AG04450 (cell line): ENCODE measurements around the gene MAPK13. TPM values are rescaled to one million over a fixed set of nuclear protein-coding genes. Genes with fewer than 3 reads are reported as not detected.

Experiments used
- CTCF ChIA-PET: fragments of 300-600, 350-600 bp; formaldehyde crosslinking; extraction: SDS; loops from one replicate; lab custom pipeline; 2022; ENCODE audit warnings: antibody characterized with exemption, inconsistent platforms; lab: Charles Lee
- POLR2A ChIA-PET: fragments of 350-600 bp; formaldehyde crosslinking; extraction: SDS; loops from one replicate; lab custom pipeline; 2021; ENCODE audit warnings: antibody characterized with exemption, inconsistent platforms; lab: Yijun Ruan, JAX
- DNase-seq: peaks from one replicate; pipeline ENCODE4 v3.0.0-alpha.2; 2011; ENCODE audit warnings: low read depth, low spot score
- H3K27ac ChIP-seq: one replicate; pipeline ENCODE4 v1.5.1; 2012; ENCODE audit warnings: low read depth, low read length, control low read depth
- H3K27me3 ChIP-seq: one replicate; pipeline ENCODE4 v1.6.0; 2012; ENCODE audit warnings: low read length; ENCODE audit not compliant: control insufficient read depth, insufficient read depth
- H3K4me3 ChIP-seq: 2 replicates; pipeline ENCODE4 v1.5.1; 2011; ENCODE audit warnings: mild to moderate bottlenecking, low read depth, low read length, control low read depth
- H3K9me3 ChIP-seq: 2 replicates; pipeline ENCODE4 v1.5.1; 2012; ENCODE audit warnings: low read length; ENCODE audit not compliant: control insufficient read depth, insufficient read depth
- CTCF ChIP-seq: IDR thresholded peaks from 2 replicates; pipeline ENCODE4 v1.5.1; 2011; ENCODE audit warnings: low read depth, low read length, control low read depth, inconsistent platforms
- polyA plus RNA-seq: library from polyadenylated mRNA; depleted of rRNA; stranded (reverse); fragments of >200 nt; gene quantifications from 2 replicates; pipeline ENCODE4 v1.2.3, GENCODE V29; 2011

The MAPK13 gene
- polyA plus RNA-seq, 1 experiment = 3.8 TPM

- no peak for TF ChIP-seq CTCF
- no peaks in the 10 kb centered on the region for H3K27me3 ChIP-seq
- H3K4me3 ChIP-seq = no peak overlapping the region
- peaks cover 5% of the 10 kb centered on the region; the same call in 1 of the 2 replicates for H3K9me3 ChIP-seq
- CTCF ChIA-PET = no interaction called here
- H3K27ac ChIP-seq = no peak overlapping the region
- POLR2A ChIA-PET = no interaction called here
- DNase-seq = no peak
These were observed 4.7 kb upstream of the MAPK13 start for GRCh38 chr6:36125575-36125974.

DNA sequence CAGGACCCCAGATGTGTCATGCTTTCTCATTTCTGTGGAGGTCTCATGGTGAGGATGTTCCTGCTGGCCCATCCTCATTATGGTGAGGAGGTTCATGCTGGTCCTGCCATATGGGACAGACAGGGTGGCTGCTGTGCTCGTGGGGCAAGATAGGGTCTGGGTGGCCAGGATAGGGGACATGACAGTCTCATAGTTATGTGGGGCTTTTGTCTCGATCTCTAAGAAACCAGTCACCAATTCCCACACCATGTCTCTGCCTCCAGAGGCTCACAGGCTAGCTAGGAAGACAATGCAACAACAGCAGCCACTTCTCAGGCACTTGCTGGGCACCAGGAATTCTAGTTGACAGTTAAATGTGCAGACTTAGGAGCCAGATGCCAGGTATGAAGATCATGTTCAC is 4.2 kb upstream of the MAPK13 start:
- Histone ChIP-seq H3K4me3 (no peak overlapping the region), H3K27me3 (no peaks in the 10 kb centered on the region), H3K27ac (no peak overlapping the region), H3K9me3 (peaks cover 5% of the 10 kb centered on the region; the same call in 1 of the 2 replicates)
- POLR2A ChIA-PET = interaction anchor here (0.7 kb wide), 1 partner anchor 71 kb away, joined by 3 read pairs; the partner anchor contains the start of gene BRPF3
- no peak for TF ChIP-seq CTCF
- CTCF ChIA-PET = no interaction called here
- no peak for DNase-seq

GRCh38 chr6:36126553-36127458 is 3.5 kb upstream of the MAPK13 start:
- H3K9me3 ChIP-seq = peaks cover 5% of the 10 kb centered on the region; the same call in 1 of the 2 replicates
- H3K27me3 ChIP-seq = no peaks in the 10 kb centered on the region
- TF ChIP-seq CTCF = no peak
- no peak overlapping the region for H3K4me3 ChIP-seq
- POLR2A ChIA-PET = interaction anchor here (0.7 to 0.8 kb wide), 2 partner anchors 70 to 98 kb away, joined by 3 to 4 read pairs; partner anchors contain the start of gene BRPF3
- no peak for DNase-seq
- H3K27ac ChIP-seq = peak overlapping the region; percentile 61
- CTCF ChIA-PET = interaction anchor here (1.1 kb wide), 1 partner anchor 32 kb away, joined by 3 read pairs; no protein-coding TSS in a partner anchor

GRCh38 chr6:36127462-36128016 is 2.8 kb upstream of the MAPK13 start:
- Histone ChIP-seq H3K27me3 (no peaks in the 10 kb centered on the region), H3K4me3 (no peak overlapping the region), H3K9me3 (peaks cover 5% of the 10 kb centered on the region; the same call in 1 of the 2 replicates), H3K27ac (peak overlapping the region; percentile 61)
- DNase-seq = peak; percentile 44
- ChIA-PET CTCF (interaction anchor here (1.1 kb wide), 1 partner anchor 32 kb away, joined by 3 read pairs; no protein-coding TSS in a partner anchor), POLR2A (interaction anchor here (0.8 kb wide), 1 partner anchor 99 kb away, joined by 4 read pairs; no protein-coding TSS in a partner anchor)
- no peak for TF ChIP-seq CTCF
